Keratinocyte (primary cell): ENCODE results near the gene PRKD1. TPM values are rescaled to one million over a fixed set of nuclear protein-coding genes. Genes with fewer than 3 reads are reported as not detected.

Source experiments
- DNase-seq: peaks from one replicate; pipeline ENCODE4 v3.0.0-alpha.2; 2011; ENCODE audit warnings: low read depth, missing footprints, low spot score
- FAIRE-seq: peaks from 2 replicates; lab custom pipeline; 2011; peaks lifted over from hg19 to GRCh38; lab: Jason Lieb, UNC
- H2AFZ ChIP-seq: 2 replicates; pipeline ENCODE4 v1.6.0; 2012; ENCODE audit warnings: low read length, control low read depth, inconsistent platforms; ENCODE audit not compliant: control insufficient read depth
- H3K27ac ChIP-seq: 2 replicates; pipeline ENCODE4 v1.5.1; 2011; ENCODE audit warnings: low read length; ENCODE audit not compliant: control insufficient read depth, insufficient read depth
- H3K27me3 ChIP-seq: 3 replicates; pipeline ENCODE4 v1.6.0; 2011; ENCODE audit warnings: low read length; ENCODE audit not compliant: control insufficient read depth, insufficient read depth; ENCODE audit errors: extremely low read depth
- H3K36me3 ChIP-seq, 2 experiments: 2 replicates in 1 of 2; 3 replicates in 1 of 2; pipeline ENCODE4 v1.5.1; 2011; ENCODE audit warnings: low read length in 2 of 2, mild to moderate bottlenecking in 1 of 2; ENCODE audit not compliant: control insufficient read depth in 2 of 2, insufficient read depth in 2 of 2; ENCODE audit errors: extremely low read depth in 1 of 2
- H3K4me1 ChIP-seq: 3 replicates; pipeline ENCODE4 v1.5.1; 2011; ENCODE audit warnings: low read length; ENCODE audit not compliant: control insufficient read depth, insufficient read depth; ENCODE audit errors: extremely low read depth
- H3K4me2 ChIP-seq: 3 replicates; pipeline ENCODE4 v1.6.0; 2011; ENCODE audit warnings: low read depth, low read length; ENCODE audit not compliant: control insufficient read depth, insufficient read depth; ENCODE audit errors: extremely low read depth
- H3K4me3 ChIP-seq, 3 experiments: fragments of 200-600 bp in 1 of 3; sonication (generic) in 1 of 3; 2 replicates in 2 of 3; 3 replicates in 1 of 3; pipeline ENCODE4 v1.5.1; 2011 to 2016; ENCODE audit warnings: low read length in 3 of 3, mild to moderate bottlenecking in 3 of 3, control low read depth in 2 of 3, inconsistent platforms in 1 of 3, low read depth in 1 of 3, mixed read lengths in 1 of 3, mixed run types in 1 of 3, moderate library complexity in 1 of 3; ENCODE audit not compliant: control insufficient read depth in 2 of 3, insufficient read depth in 2 of 3; ENCODE audit errors: extremely low read depth in 1 of 3
- H3K79me2 ChIP-seq: 2 replicates; pipeline ENCODE4 v1.6.0; 2012; ENCODE audit warnings: low read length; ENCODE audit not compliant: control insufficient read depth, insufficient read depth
- H3K9ac ChIP-seq: 3 replicates; pipeline ENCODE4 v1.6.0; 2011; ENCODE audit warnings: low read length; ENCODE audit not compliant: control insufficient read depth, insufficient read depth; ENCODE audit errors: extremely low read depth
- H3K9me1 ChIP-seq: 3 replicates; pipeline ENCODE4 v1.6.0; 2011; ENCODE audit warnings: low read length; ENCODE audit not compliant: control insufficient read depth, insufficient read depth; ENCODE audit errors: extremely low read depth
- H3K9me3 ChIP-seq: 2 replicates; pipeline ENCODE4 v1.5.1; 2012; ENCODE audit warnings: low read depth, low read length; ENCODE audit not compliant: control insufficient read depth
- H4K20me1 ChIP-seq: 3 replicates; pipeline ENCODE4 v1.6.0; 2011; ENCODE audit warnings: low read length; ENCODE audit not compliant: control insufficient read depth, insufficient read depth; ENCODE audit errors: extremely low read depth
- EZH2 ChIP-seq: IDR thresholded peaks from one replicate; pipeline ENCODE4 v1.6.1; 2012; ENCODE audit warnings: inconsistent platforms, mild to moderate bottlenecking, low read length, moderate library complexity
- dilution Hi-C: fragments of 300-500 bp; cut with MboI; formaldehyde crosslinking; loops from one replicate; pipeline ENCODE4 v1.7.0; 2020; ENCODE audit warnings: low sequenced_read_pairs; ENCODE audit not compliant: extremely low pct_ligation_motif_present
- polyA plus RNA-seq, 5 experiments: library from polyadenylated mRNA; depleted of rRNA in 3 of 5; stranded (reverse) in 3 of 5; stranded (forward) in 1 of 5; unstranded in 1 of 5; fragments of >200 nt; gene quantifications; 1 replicate in 1 of 5; 2 replicates in 3 of 5; 3 replicates in 1 of 5; pipeline versions ENCODE4 v1.2.1 to v1.2.3, GENCODE V29; 2011 to 2012; ENCODE audit warnings: missing spikeins in 2 of 5, low read depth in 1 of 5, low replicate concordance in 1 of 5
- TF ChIP-seq, protein P1 (sequence below), 3 experiments: IDR thresholded peaks in 1 of 3; conservative IDR thresholded peaks in 1 of 3; optimal IDR thresholded peaks in 1 of 3; 2 replicates in 2 of 3; 3 replicates in 1 of 3; pipeline versions ENCODE3 to v1.5.1; 2011; ENCODE audit warnings: low read length in 3 of 3, mild to moderate bottlenecking in 3 of 3, moderate library complexity in 2 of 3, control low read depth in 1 of 3, inconsistent platforms in 1 of 3; ENCODE audit not compliant: insufficient read depth in 2 of 3; ENCODE audit errors: extremely low read depth in 1 of 3

Gene PRKD1
- polyA plus RNA-seq, 1 donor (not counting 4 experiments of a cell fraction or from before 2014, with no cell fraction given), result 0.49 TPM

DNA sequence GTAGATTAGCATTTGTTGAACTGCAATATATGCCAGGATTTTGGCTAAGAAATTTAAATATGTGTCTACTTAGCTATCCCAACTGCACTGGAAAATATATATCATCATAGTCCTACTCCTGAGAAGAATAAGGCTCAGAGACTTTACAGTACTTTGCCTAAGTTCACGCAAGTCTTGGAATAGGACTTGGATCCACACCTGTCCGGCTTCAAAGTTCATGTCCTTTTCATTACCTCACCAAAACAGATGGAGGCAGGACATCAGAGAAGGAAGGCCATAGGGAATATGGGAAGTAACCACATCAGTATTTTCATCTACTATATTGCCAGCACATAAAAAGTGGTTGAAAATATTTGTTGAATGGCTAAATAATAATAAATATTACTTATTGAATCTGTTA lies 358.5 kb downstream of the PRKD1 start:
- no peaks in the 10 kb centered on the region for H4K20me1 ChIP-seq
- H2AFZ ChIP-seq, result no peak overlapping the region
- no peaks in the 10 kb centered on the region for H3K4me1 ChIP-seq
- FAIRE-seq (no peak), DNase-seq (no peak)
- no peaks in the 10 kb centered on the region for H3K36me3 ChIP-seq
- no peak overlapping the region for H3K27ac ChIP-seq
- no peak overlapping the region for H3K9ac ChIP-seq
- H3K79me2 ChIP-seq, result no peaks in the 10 kb centered on the region
- H3K4me3 ChIP-seq, result no peak overlapping the region
- no peak for TF ChIP-seq EZH2
- TF ChIP-seq, protein P1, sequence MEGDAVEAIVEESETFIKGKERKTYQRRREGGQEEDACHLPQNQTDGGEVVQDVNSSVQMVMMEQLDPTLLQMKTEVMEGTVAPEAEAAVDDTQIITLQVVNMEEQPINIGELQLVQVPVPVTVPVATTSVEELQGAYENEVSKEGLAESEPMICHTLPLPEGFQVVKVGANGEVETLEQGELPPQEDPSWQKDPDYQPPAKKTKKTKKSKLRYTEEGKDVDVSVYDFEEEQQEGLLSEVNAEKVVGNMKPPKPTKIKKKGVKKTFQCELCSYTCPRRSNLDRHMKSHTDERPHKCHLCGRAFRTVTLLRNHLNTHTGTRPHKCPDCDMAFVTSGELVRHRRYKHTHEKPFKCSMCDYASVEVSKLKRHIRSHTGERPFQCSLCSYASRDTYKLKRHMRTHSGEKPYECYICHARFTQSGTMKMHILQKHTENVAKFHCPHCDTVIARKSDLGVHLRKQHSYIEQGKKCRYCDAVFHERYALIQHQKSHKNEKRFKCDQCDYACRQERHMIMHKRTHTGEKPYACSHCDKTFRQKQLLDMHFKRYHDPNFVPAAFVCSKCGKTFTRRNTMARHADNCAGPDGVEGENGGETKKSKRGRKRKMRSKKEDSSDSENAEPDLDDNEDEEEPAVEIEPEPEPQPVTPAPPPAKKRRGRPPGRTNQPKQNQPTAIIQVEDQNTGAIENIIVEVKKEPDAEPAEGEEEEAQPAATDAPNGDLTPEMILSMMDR (optimal IDR thresholded peaks at IDR 0.05 in 1 of 3, IDR thresholded peaks at IDR 0.05 in 1 of 3, conservative IDR thresholded peaks at IDR 0.05 in 1 of 3; ENCODE audit: extremely low read depth in 1 of 3, insufficient read depth in 2 of 3, low read length in 3 of 3), result no peak
- H3K9me1 ChIP-seq, result no peaks in the 10 kb centered on the region
- H3K9me3 ChIP-seq, result no peaks in the 10 kb centered on the region
- no peak overlapping the region for H3K4me2 ChIP-seq
- dilution Hi-C loops, result no loop called here
- no peaks in the 10 kb centered on the region for H3K27me3 ChIP-seq

DNA sequence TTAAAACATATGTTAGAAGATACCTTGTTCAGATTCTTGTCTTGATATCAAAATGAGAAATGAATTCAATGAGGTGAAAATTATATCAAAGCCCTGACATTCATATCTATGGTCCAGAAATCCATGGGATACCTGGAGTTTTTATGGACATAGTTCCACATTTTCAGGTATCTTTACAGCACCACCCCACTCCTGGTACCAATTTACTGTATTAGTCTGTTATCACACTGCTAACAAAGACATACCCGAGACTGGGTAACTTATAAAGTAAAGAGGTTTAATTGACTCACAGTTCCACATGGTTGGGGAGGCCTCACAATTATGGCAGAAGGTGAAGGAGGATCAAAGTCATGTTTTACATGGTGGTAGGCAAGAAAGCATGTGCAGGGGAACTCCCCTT lies 361.5 kb downstream of the PRKD1 start:
- Histone ChIP-seq H3K27ac (no peak overlapping the region), H3K4me1 (no peaks in the 10 kb centered on the region), H3K4me3 (no peak overlapping the region), H3K9ac (no peak overlapping the region), H4K20me1 (no peaks in the 10 kb centered on the region), H2AFZ (no peak overlapping the region), H3K27me3 (no peaks in the 10 kb centered on the region), H3K9me1 (no peaks in the 10 kb centered on the region), H3K36me3 (no peaks in the 10 kb centered on the region), H3K79me2 (no peaks in the 10 kb centered on the region), H3K4me2 (no peak overlapping the region), H3K9me3 (no peaks in the 10 kb centered on the region)
- FAIRE-seq, result no peak
- DNase-seq, result no peak
- TF ChIP-seq, protein P1 (optimal IDR thresholded peaks at IDR 0.05 in 1 of 3, IDR thresholded peaks at IDR 0.05 in 1 of 3, conservative IDR thresholded peaks at IDR 0.05 in 1 of 3; ENCODE audit: extremely low read depth in 1 of 3, insufficient read depth in 2 of 3, low read length in 3 of 3), result no peak
- TF ChIP-seq EZH2, result no peak
- dilution Hi-C loops, result no loop called here
